NK-92 treated with Interleukin-12 subunit alpha and Interleukin-12 subunit beta, amount 100 ng/mL, for 24 hours (cell line): Measurements from ENCODE around the gene SPATA16.
"Not testable (repeated sequence)": the region's sequence is repeated elsewhere in the genome, so short reads cannot be mapped to it uniquely, and the experiment has no call there.

Experiments
- DNase-seq: peaks from one replicate; lab custom pipeline; 2025; lab: John Stamatoyannopoulos, UW

The SPATA16 gene

DNA sequence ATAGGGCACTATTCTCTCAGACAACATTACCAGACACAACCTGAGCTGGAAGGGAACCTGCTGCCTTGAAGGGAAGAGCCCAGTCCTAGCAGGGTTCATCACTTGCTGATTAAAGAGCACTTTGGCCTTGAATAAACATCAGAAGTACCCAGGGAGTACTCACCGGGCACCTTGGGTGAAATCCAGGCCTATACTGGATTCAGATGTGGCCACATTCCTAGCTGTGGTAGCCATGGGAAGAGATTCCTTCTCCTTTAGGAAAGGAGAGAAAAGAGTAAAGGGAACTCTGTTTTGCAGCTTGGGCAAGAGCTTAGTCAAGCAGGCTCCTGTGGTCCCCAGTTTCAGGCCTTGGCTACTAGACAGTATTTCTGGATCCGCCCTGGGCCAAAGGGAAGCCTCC is 195.0 kb downstream of the SPATA16 start:
- DNase-seq: no peak

DNA sequence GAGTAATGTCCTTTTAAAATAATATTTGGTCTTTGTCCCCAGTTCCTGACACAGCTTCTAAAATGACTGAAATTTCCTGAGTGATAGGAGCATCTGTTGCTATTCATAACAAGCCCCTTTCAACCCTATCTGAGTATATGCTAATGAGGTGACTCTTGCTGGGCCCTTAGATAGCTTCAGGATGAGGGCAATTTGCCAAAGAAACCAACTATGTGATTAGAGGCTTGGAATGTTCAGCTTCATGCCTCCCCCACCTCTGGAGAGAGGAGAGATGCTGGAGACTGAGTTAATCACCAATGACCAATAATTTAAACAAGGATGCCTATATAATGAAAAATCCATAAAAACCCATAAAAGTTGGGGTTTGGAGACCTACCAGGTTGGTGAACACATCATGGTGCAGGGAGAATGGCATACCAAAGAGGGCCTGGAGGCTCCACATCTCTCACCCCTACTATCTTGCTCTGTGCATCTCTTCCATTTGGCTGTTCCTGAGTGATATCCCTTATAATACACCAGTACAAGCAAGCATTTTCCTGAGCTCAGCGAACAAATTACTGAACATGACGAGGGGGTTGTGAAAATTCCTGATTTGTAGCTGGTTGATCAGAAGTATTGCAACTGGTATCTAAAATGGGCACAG is 201.3 kb downstream of the SPATA16 start:
- DNase-seq: no peak

- DNase-seq: no peak
These were observed 202.2 kb downstream of the SPATA16 start for GRCh38 chr3:172938788-172939187.

DNA sequence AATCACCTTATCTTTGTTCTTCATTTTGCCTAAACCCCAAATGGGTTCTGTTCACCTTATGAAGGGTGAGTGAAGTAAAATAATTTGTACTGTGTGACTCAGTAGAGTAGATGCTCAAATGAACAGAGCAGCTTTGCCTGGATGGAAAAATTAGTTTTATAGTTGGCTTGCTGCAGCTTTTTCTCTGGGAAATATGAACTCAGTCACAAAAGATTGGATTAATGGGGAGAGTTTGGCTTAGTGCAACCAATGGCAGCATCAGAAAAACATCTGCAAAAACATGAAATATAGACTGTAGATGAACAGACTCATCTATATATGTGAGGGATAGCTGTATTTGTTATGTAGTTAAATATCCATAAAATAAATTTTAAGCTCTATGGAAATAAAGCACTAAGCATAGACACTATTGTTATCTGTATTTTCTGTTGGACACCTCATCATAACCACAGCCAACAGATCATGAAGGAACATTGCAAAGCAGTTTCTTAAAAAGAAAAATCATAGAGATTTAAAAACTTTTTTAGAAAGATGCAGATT is 209.2 kb downstream of the SPATA16 start:
- DNase-seq: no peak

- no peak for DNase-seq
These were observed 211.6 kb downstream of the SPATA16 start for GRCh38 chr3:172929451-172929850.

- no peak for DNase-seq
These were observed 216.5 kb downstream of the SPATA16 start for GRCh38 chr3:172924546-172924945.

GRCh38 chr3:172919297-172919683 is 221.7 kb downstream of the SPATA16 start:
- DNase-seq: no peak

DNA sequence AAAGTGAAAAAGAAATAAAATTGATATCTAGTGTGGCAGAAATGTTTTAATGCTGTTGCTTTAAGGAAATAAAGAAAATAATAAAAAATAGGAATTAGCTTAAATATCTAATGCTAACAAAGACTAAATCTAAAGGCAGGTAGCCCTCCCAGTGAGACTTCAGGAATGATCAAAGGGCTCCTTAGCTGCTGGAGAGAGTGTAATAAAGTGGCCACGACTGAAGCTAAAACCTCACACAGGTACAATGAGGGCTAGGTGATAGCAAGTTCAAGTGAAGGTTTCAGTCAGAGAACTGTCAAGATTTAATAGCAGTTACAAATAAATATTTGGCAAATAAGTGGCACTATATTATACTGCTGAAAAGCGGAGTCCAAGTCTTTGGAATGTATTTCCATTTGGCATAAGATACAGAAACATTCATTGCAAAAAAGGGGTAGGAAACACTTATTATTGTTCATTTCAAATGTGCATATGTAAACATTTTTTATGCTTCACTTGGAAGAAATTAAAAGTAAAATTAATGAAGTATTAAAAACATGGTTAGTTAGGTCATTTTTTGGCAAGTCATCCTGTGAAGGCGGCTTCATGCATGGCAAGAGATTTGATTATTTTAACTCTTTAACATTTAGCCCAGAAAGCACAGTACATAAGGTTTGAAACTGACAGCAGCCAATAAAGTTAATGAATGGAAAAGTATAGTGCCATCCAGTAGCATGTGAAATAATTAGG is 222.3 kb downstream of the SPATA16 start:
- DNase-seq: no peak

GRCh38 chr3:172918165-172918564 is 222.9 kb downstream of the SPATA16 start:
- no peak for DNase-seq

- DNase-seq: no peak
These were observed 225.0 kb downstream of the SPATA16 start for GRCh38 chr3:172915911-172916514.

DNA sequence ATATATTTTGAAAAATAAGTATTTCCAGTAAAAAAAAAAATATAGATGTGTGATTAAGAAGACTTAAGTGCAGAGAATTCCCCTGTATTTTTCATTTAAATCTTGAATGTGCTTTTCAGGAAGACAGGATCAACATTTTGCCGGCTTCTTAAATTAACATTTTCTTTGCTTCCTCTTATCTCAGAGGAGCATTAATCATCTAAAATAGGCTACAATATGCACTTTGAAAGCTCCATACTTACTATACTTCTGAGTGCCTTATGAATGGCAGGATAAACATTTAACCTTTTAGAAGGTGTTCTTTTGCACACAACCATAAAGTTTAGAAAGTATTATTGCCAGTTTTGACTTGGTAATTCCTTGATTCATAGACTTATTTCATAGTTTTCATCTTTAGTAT is 226.2 kb downstream of the SPATA16 start:
- DNase-seq: no peak

- no peak for DNase-seq
These were observed 227.0 kb downstream of the SPATA16 start for GRCh38 chr3:172913911-172914655.

- no peak for DNase-seq
These were observed 229.9 kb downstream of the SPATA16 start for GRCh38 chr3:172911142-172911541.

DNA sequence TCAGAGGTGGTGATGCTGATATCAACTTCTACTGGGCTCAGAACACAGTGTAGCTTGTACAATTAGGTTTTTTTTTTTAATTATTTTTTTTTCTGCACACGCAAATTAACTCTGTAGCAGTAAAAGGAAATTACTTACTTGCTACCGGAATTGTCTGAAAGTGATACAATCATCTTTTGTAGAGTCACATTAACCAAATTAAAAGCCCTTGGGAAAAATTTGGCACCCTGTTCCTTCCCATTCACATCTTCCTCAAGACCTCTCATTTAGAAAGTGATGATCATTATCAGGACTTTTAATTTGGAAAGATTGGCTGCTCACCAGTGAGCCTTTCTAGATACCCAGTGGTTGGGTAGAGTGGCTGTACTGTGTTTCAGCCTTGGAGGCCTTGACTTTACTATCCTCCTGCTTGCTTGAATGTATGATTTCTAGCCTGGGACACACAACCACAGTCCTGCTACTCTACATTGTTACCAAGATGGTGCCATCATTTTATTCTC is 232.2 kb downstream of the SPATA16 start:
- DNase-seq: no peak

DNA sequence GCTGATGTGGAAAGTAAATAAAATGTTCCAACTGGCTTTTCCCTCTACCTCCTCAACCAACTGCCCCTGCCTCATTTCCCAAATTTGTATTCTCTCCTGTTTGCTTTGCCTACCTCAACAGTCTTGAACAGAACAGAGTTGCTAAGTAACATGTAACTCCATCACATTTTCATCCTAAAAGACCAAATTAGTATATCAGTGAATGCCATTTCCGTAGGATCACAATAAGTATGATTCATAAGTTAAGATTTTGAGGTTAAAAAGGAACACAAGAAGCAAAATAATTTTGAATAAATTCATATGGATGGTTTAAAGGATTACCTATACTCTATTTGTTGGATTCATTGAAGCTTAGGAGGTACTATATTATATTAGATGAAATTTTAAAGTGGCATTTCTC is 235.6 kb downstream of the SPATA16 start:
- DNase-seq: no peak

- DNase-seq: no peak
These were observed 236.2 kb downstream of the SPATA16 start for GRCh38 chr3:172904711-172905373.

GRCh38 chr3:172903642-172904320 is 237.3 kb downstream of the SPATA16 start:
- no peak for DNase-seq

GRCh38 chr3:172892158-172892557 is 248.9 kb downstream of the SPATA16 start:
- no peak for DNase-seq

DNA sequence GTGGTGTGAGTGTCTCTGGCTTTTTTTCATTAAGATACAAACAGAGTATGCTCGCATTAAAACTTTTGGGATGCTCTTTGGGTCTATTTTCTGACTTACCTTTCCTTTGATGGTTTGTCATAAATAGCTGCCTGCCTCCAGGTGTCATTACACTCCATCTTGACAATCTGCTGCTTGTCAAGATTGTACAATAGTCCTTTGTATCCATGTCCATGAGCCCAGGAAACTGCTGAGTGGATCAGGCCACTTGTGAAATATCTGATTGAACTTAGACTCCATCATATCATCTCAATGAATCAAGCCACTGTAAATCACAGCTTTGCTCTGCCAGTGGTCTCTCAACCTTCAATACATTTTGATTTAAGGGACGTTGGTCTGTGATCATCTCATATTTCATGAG is 255.3 kb downstream of the SPATA16 start:
- no peak for DNase-seq

- no peak for DNase-seq
These were observed 258.5 kb downstream of the SPATA16 start for GRCh38 chr3:172882563-172882962.

- not testable (repeated sequence) for DNase-seq
These were observed 261.7 kb downstream of the SPATA16 start for GRCh38 chr3:172879381-172879780.
